Endothelial cell of umbilical vein (primary cell): ENCODE data around the gene TFAM. TPM values are rescaled to one million over a fixed set of nuclear protein-coding genes. Genes with fewer than 3 reads are reported as not detected.

Experiments
- BruUV-seq: library from RNA; stranded (reverse); fragments of 400-500 nt; replicated peaks from 2 replicates; lab custom pipeline; 2021; lab: Mats Ljungman, UMichigan
- CTCF ChIA-PET: fragments of 300-600, 350-600 bp; sonication (Branson Sonifier 250); formaldehyde crosslinking; loops from one replicate; lab custom pipeline; 2021; ENCODE audit warnings: antibody characterized with exemption, inconsistent platforms; lab: Charles Lee
- POLR2A ChIA-PET: fragments of 300-600, 350-600 bp; sonication (Branson Sonifier 250); formaldehyde crosslinking; loops from one replicate; lab custom pipeline; 2021; ENCODE audit warnings: antibody characterized with exemption, inconsistent platforms; lab: Charles Lee
- DNase-seq: peaks from one replicate; pipeline ENCODE4 v3.0.0-alpha.2; 2011; ENCODE audit warnings: low read depth, low spot score
- FAIRE-seq: peaks from 2 replicates; lab custom pipeline; 2011; peaks lifted over from hg19 to GRCh38; lab: Jason Lieb, UNC
- H2AFZ ChIP-seq: 2 replicates; pipeline ENCODE4 v1.6.0; 2012; ENCODE audit warnings: low read depth, low read length, control low read depth, inconsistent platforms
- H3K27ac ChIP-seq: 2 replicates; pipeline ENCODE4 v1.5.1; 2011; ENCODE audit warnings: low read depth, mild to moderate bottlenecking, control low read depth, low read length, moderate library complexity; ENCODE audit not compliant: insufficient read depth
- H3K27me3 ChIP-seq, 2 experiments: 2 replicates each; pipeline versions ENCODE4 v1.6.0 to v1.6.1; 2011; ENCODE audit warnings: low read length in 2 of 2, mixed read lengths in 1 of 2; ENCODE audit not compliant: control insufficient read depth in 2 of 2, insufficient read depth in 2 of 2
- H3K36me3 ChIP-seq, 2 experiments: 2 replicates in 1 of 2; 3 replicates in 1 of 2; pipeline ENCODE4 v1.5.1; 2011; ENCODE audit warnings: low read length in 2 of 2, mild to moderate bottlenecking in 1 of 2, moderate library complexity in 1 of 2; ENCODE audit not compliant: control insufficient read depth in 2 of 2, insufficient read depth in 2 of 2; ENCODE audit errors: extremely low read depth in 1 of 2
- H3K4me1 ChIP-seq: 3 replicates; pipeline ENCODE4 v1.5.1; 2011; ENCODE audit warnings: mild to moderate bottlenecking, low read length; ENCODE audit not compliant: control insufficient read depth, insufficient read depth; ENCODE audit errors: extremely low read depth
- H3K4me2 ChIP-seq: 2 replicates; pipeline ENCODE4 v1.6.1; 2011; ENCODE audit warnings: low read length, control low read depth, mixed read lengths; ENCODE audit not compliant: insufficient read depth
- H3K4me3 ChIP-seq, 3 experiments: fragments of 200-600 bp in 1 of 3; sonication (generic), shearing (Covaris generic) in 1 of 3; replicated peaks in 1 of 3; 2 replicates each; pipeline ENCODE4 v1.5.1; 2011 to 2016; ENCODE audit warnings: control low read depth in 3 of 3, low read length in 3 of 3, mild to moderate bottlenecking in 2 of 3, inconsistent platforms in 1 of 3, low read depth in 1 of 3, moderate library complexity in 1 of 3; ENCODE audit not compliant: insufficient read depth in 1 of 3
- H3K79me2 ChIP-seq: 2 replicates; pipeline ENCODE4 v1.6.0; 2012; ENCODE audit warnings: low read length, inconsistent platforms; ENCODE audit not compliant: control insufficient read depth, insufficient read depth
- H3K9ac ChIP-seq: replicated peaks from 2 replicates; pipeline ENCODE3; 2011; ENCODE audit warnings: low read length, control low read depth; ENCODE audit not compliant: insufficient read depth; ENCODE audit errors: extremely low read depth
- H3K9me1 ChIP-seq: replicated peaks from 3 replicates; pipeline ENCODE4 v1.6.0; 2011; ENCODE audit warnings: mild to moderate bottlenecking, low read length; ENCODE audit not compliant: control insufficient read depth, insufficient read depth; ENCODE audit errors: extremely low read depth
- H3K9me3 ChIP-seq: replicated peaks from 2 replicates; pipeline ENCODE4 v1.5.1; 2012; ENCODE audit warnings: low read length, inconsistent platforms; ENCODE audit not compliant: control insufficient read depth, insufficient read depth
- H4K20me1 ChIP-seq: replicated peaks from 2 replicates; pipeline ENCODE3; 2011; ENCODE audit warnings: mild to moderate bottlenecking, low read length; ENCODE audit not compliant: control insufficient read depth, insufficient read depth; ENCODE audit errors: extremely low read depth
- CTCF ChIP-seq, 2 donors: IDR thresholded peaks; 1 replicate in 1 of 2; 2 replicates in 1 of 2; pipeline ENCODE4 v1.5.1; 2011; ENCODE audit warnings: low read length in 2 of 2, mild to moderate bottlenecking in 2 of 2, moderate library complexity in 2 of 2, control low read depth in 1 of 2, inconsistent platforms in 1 of 2, low read depth in 1 of 2; ENCODE audit not compliant: insufficient read depth in 1 of 2; ENCODE audit errors: extremely low read depth in 1 of 2
- EZH2 ChIP-seq: IDR thresholded peaks from 2 replicates; pipeline ENCODE4 v1.6.1; 2012; ENCODE audit warnings: borderline replicate concordance, low read depth, mild to moderate bottlenecking, moderate library complexity, low read length, inconsistent platforms; ENCODE audit not compliant: severe bottlenecking
- FOS ChIP-seq: IDR thresholded peaks from 2 replicates; pipeline ENCODE4 v1.6.1; 2011; ENCODE audit warnings: mild to moderate bottlenecking, low read length, moderate library complexity, borderline replicate concordance; ENCODE audit not compliant: insufficient read depth
- GATA2 ChIP-seq: IDR thresholded peaks from 2 replicates; pipeline ENCODE4 v1.7.0; 2011; ENCODE audit warnings: low read depth, mild to moderate bottlenecking, moderate library complexity, mixed read lengths, low read length; ENCODE audit not compliant: insufficient read length, insufficient read depth
- JUN ChIP-seq: IDR thresholded peaks from 2 replicates; pipeline ENCODE4 v1.6.1; 2011; ENCODE audit warnings: borderline replicate concordance, low read depth; ENCODE audit not compliant: insufficient read length, insufficient read depth
- MAX ChIP-seq: IDR thresholded peaks from 2 replicates; pipeline ENCODE4 v1.6.1; 2011; ENCODE audit not compliant: insufficient read depth, insufficient read length
- MYC ChIP-seq: IDR thresholded peaks from one replicate; pipeline ENCODE4 v1.6.1; 2011; ENCODE audit warnings: mild to moderate bottlenecking, low read depth, low read length
- POLR2A ChIP-seq: IDR thresholded peaks from 2 replicates; pipeline ENCODE4 v1.6.1; 2012; ENCODE audit warnings: low read depth, mild to moderate bottlenecking, control low read depth, low read length
- POLR2AphosphoS5 ChIP-seq: IDR thresholded peaks from 2 replicates; pipeline ENCODE4 v1.6.1; 2012; ENCODE audit warnings: low read depth, mild to moderate bottlenecking, control low read depth, low read length, moderate library complexity; ENCODE audit not compliant: insufficient read depth
- dilution Hi-C: fragments of 300-500 bp; cut with MboI; formaldehyde crosslinking; loops from one replicate; pipeline ENCODE4 v1.15.0; 2019; ENCODE audit warnings: low sequenced_read_pairs; ENCODE audit not compliant: extremely low pct_ligation_motif_present
- intact Hi-C: fragments of 100-400 bp; cut with micrococcal nuclease; formaldehyde crosslinking; loops from one replicate; pipeline ENCODE4 v1.10.0; 2022
- polyA plus RNA-seq, 4 experiments: library from polyadenylated mRNA; depleted of rRNA in 3 of 4; stranded (reverse) in 3 of 4; unstranded in 1 of 4; fragments of >200 nt; gene quantifications; 2 replicates each; pipeline versions ENCODE4 v1.2.1 to v1.2.3, GENCODE V29; 2011 to 2012; ENCODE audit warnings: missing spikeins in 1 of 4
- total RNA-seq: library from RNA; stranded (reverse); gene quantifications from 2 replicates; pipeline ENCODE4 v1.2.3, GENCODE V29; 2021

TFAM gene
- total and polyA plus RNA-seq, 2 donors (not counting 3 experiments of a cell fraction or from before 2014, with no cell fraction given), result 21.3 to 45.1 TPM

GRCh38 chr10:58404001-58404400, 18.8 kb downstream of the TFAM start:
- H3K4me2 ChIP-seq, result no peak overlapping the region
- H2AFZ ChIP-seq, result no peak overlapping the region
- dilution Hi-C loops (no loop called here), intact Hi-C loops (no loop called here)
- no peaks in the 10 kb centered on the region for H4K20me1 ChIP-seq
- H3K9me1 ChIP-seq, result no peaks in the 10 kb centered on the region
- H3K36me3 ChIP-seq, result no peaks in the 10 kb centered on the region
- no peak overlapping the region for H3K4me3 ChIP-seq
- no peak overlapping the region for H3K9ac ChIP-seq
- no peaks in the 10 kb centered on the region for H3K9me3 ChIP-seq
- H3K27ac ChIP-seq, result no peak overlapping the region
- no peak for DNase-seq
- POLR2A ChIA-PET, result no interaction called here
- TF ChIP-seq GATA2, result no peak
- no peak for TF ChIP-seq FOS
- TF ChIP-seq MYC, result no peak
- TF ChIP-seq POLR2AphosphoS5, result no peak
- TF ChIP-seq JUN, result no peak
- TF ChIP-seq CTCF (IDR thresholded peaks at IDR 0.05; ENCODE audit: extremely low read depth in 1 of 2, insufficient read depth in 1 of 2, low read depth in 1 of 2, low read length in 2 of 2), result no peak
- TF ChIP-seq EZH2, result no peak
- TF ChIP-seq MAX, result no peak
- TF ChIP-seq POLR2A, result no peak
- no peak for FAIRE-seq
- H3K4me1 ChIP-seq, result no peaks in the 10 kb centered on the region
- CTCF ChIA-PET, result no interaction called here
- H3K27me3 ChIP-seq, result peaks cover 0 to 6% of the 10 kb centered on the region in 2 experiments
- no TSS peak for BruUV-seq
- no peaks in the 10 kb centered on the region for H3K79me2 ChIP-seq
